ENCODE measurements around the gene IL7R. TPM values are rescaled to one million over a fixed set of nuclear protein-coding genes. Genes with fewer than 3 reads are reported as not detected.

The IL7R gene
- total RNA-seq, 1 experiment from 2014 or later: 0.98 TPM

- intact Hi-C loops (cut with micrococcal nuclease): no loop called here
- no peaks in the 10 kb centered on the region for H3K9me2 ChIP-seq (ENCODE audit: insufficient read depth)
- no peak overlapping the region for H3K27ac ChIP-seq (ENCODE audit: low read depth, low read length)
- ATAC-seq (no peak), DNase-seq (ENCODE audit: low read depth, low spot score) (no peak)
- no peak overlapping the region for H2AFZ ChIP-seq (ENCODE audit: low read depth, low read length, poor library complexity, severe bottlenecking)
- no peak overlapping the region for H3K4me3 ChIP-seq (replicated peaks in 1 of 2; ENCODE audit: low read depth in 1 of 2, low read length in 2 of 2)
- RAD21 ChIA-PET (ENCODE audit: low non-redundant PET in 1 of 2, low total read pairs in 2 of 2, uncharacterized antibody in 2 of 2, unreplicated experiment in 2 of 2): no interaction called here
- TF ChIP-seq TCF7L2 (IDR thresholded peaks at IDR 0.05; ENCODE audit: borderline replicate concordance, extremely low read depth, insufficient read depth, insufficient read length) (no peak), POLR2A (IDR thresholded peaks at IDR 0.05; ENCODE audit: borderline replicate concordance, extremely low read depth, insufficient read depth, insufficient read length) (no peak)
- no peaks in the 10 kb centered on the region for H4K20me1 ChIP-seq (ENCODE audit: insufficient read depth)
- no peaks in the 10 kb centered on the region for H3K36me3 ChIP-seq (ENCODE audit: control insufficient read depth in 1 of 2, insufficient read depth in 2 of 2, low read length in 2 of 2)
- H3K79me2 ChIP-seq (ENCODE audit: insufficient read depth, low read length): no peaks in the 10 kb centered on the region
- no peak overlapping the region for H3K9ac ChIP-seq (ENCODE audit: low read length)
- no TSS peak for BruUV-seq (replicated peaks)
- H3K4me1 ChIP-seq (ENCODE audit: control insufficient read depth in 1 of 2, insufficient read depth in 2 of 2, low read length in 2 of 2): peaks cover 0 to 10% of the 10 kb centered on the region in 2 experiments; a peak in 2 of 4 replicates
- H3K9me3 ChIP-seq (ENCODE audit: control insufficient read depth in 1 of 2, insufficient read depth in 1 of 2, low read depth in 1 of 2, low read length in 2 of 2): no peaks in the 10 kb centered on the region
- H3K4me2 ChIP-seq (ENCODE audit: low read length): no peak overlapping the region
- CTCF ChIA-PET: no interaction called here
- H3K27me3 ChIP-seq (ENCODE audit: insufficient read depth, low read length): no peaks in the 10 kb centered on the region
- POLR2A ChIA-PET: no interaction called here
These were observed 30.8 kb downstream of the IL7R start for GRCh38 chr5:35887321-35888100.

- CTCF ChIA-PET: no interaction called here
- Histone ChIP-seq H3K9me2 (ENCODE audit: insufficient read depth) (no peaks in the 10 kb centered on the region), H3K4me2 (ENCODE audit: low read length) (no peak overlapping the region), H3K27ac (ENCODE audit: low read depth, low read length) (no peak overlapping the region), H3K4me1 (ENCODE audit: control insufficient read depth in 1 of 2, insufficient read depth in 2 of 2, low read length in 2 of 2) (no peaks in the 10 kb centered on the region), H4K20me1 (ENCODE audit: insufficient read depth) (no peaks in the 10 kb centered on the region), H3K79me2 (ENCODE audit: insufficient read depth, low read length) (no peaks in the 10 kb centered on the region), H3K9ac (ENCODE audit: low read length) (no peak overlapping the region), H3K27me3 (ENCODE audit: insufficient read depth, low read length) (0 out of 2 replicates have a peak, but pooled peaks cover 2% of the 10 kb centered on the region), H3K9me3 (ENCODE audit: control insufficient read depth in 1 of 2, insufficient read depth in 1 of 2, low read depth in 1 of 2, low read length in 2 of 2) (no peaks in the 10 kb centered on the region), H2AFZ (ENCODE audit: low read depth, low read length, poor library complexity, severe bottlenecking) (no peak overlapping the region), H3K4me3 (replicated peaks in 1 of 2; ENCODE audit: low read depth in 1 of 2, low read length in 2 of 2) (no peak overlapping the region), H3K36me3 (ENCODE audit: control insufficient read depth in 1 of 2, insufficient read depth in 2 of 2, low read length in 2 of 2) (no peaks in the 10 kb centered on the region)
- POLR2A ChIA-PET: no interaction called here
- intact Hi-C loops (cut with micrococcal nuclease): no loop called here
- DNase-seq (ENCODE audit: low read depth, low spot score) (no peak), ATAC-seq (no peak)
- TF ChIP-seq EZH2phosphoT487 (IDR thresholded peaks at IDR 0.05; ENCODE audit: borderline replicate concordance): no peak
- TF ChIP-seq, protein P1, sequence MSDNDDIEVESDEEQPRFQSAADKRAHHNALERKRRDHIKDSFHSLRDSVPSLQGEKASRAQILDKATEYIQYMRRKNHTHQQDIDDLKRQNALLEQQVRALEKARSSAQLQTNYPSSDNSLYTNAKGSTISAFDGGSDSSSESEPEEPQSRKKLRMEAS (IDR thresholded peaks at IDR 0.05): no peak
- TF ChIP-seq ELF1 (IDR thresholded peaks at IDR 0.05; ENCODE audit: borderline replicate concordance, low read depth): no peak
- TF ChIP-seq, protein P2, sequence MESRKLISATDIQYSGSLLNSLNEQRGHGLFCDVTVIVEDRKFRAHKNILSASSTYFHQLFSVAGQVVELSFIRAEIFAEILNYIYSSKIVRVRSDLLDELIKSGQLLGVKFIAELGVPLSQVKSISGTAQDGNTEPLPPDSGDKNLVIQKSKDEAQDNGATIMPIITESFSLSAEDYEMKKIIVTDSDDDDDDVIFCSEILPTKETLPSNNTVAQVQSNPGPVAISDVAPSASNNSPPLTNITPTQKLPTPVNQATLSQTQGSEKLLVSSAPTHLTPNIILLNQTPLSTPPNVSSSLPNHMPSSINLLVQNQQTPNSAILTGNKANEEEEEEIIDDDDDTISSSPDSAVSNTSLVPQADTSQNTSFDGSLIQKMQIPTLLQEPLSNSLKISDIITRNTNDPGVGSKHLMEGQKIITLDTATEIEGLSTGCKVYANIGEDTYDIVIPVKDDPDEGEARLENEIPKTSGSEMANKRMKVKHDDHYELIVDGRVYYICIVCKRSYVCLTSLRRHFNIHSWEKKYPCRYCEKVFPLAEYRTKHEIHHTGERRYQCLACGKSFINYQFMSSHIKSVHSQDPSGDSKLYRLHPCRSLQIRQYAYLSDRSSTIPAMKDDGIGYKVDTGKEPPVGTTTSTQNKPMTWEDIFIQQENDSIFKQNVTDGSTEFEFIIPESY (IDR thresholded peaks at IDR 0.05; ENCODE audit: extremely low read depth, insufficient replicate concordance, low read length): no peak
- no peak for TF ChIP-seq SP1 (IDR thresholded peaks at IDR 0.05; ENCODE audit: low read depth)
- no peak for TF ChIP-seq POLR2A (IDR thresholded peaks at IDR 0.05; ENCODE audit: borderline replicate concordance, extremely low read depth, insufficient read depth, insufficient read length)
- TF ChIP-seq EZH2 (IDR thresholded peaks at IDR 0.05): no peak
- no peak for TF ChIP-seq CBX3 (IDR thresholded peaks at IDR 0.05; ENCODE audit: low read depth)
- TF ChIP-seq ZNF274 (IDR thresholded peaks at IDR 0.05; ENCODE audit: low read depth, low read length): no peak
- no peak for TF ChIP-seq POLR2AphosphoS5 (IDR thresholded peaks at IDR 0.05; ENCODE audit: low read depth, low read length)
- RAD21 ChIA-PET (ENCODE audit: low non-redundant PET in 1 of 2, low total read pairs in 2 of 2, uncharacterized antibody in 2 of 2, unreplicated experiment in 2 of 2): no interaction called here
- no TSS peak for BruUV-seq (replicated peaks)
These were observed 33.6 kb downstream of the IL7R start for GRCh38 chr5:35890021-35891020.

Measured in HCT116 (cell line).